ENCODE results near the gene TBR1. TPM values are rescaled to one million over a fixed set of nuclear protein-coding genes. Genes with fewer than 3 reads are reported as not detected.

The TBR1 gene
- total and polyA plus RNA-seq, 10 of the 15 experiments (the other 5 are each of a cell fraction or from before 2014, with no cell fraction given), result 0.01 TPM; not detected in 9

DNA sequence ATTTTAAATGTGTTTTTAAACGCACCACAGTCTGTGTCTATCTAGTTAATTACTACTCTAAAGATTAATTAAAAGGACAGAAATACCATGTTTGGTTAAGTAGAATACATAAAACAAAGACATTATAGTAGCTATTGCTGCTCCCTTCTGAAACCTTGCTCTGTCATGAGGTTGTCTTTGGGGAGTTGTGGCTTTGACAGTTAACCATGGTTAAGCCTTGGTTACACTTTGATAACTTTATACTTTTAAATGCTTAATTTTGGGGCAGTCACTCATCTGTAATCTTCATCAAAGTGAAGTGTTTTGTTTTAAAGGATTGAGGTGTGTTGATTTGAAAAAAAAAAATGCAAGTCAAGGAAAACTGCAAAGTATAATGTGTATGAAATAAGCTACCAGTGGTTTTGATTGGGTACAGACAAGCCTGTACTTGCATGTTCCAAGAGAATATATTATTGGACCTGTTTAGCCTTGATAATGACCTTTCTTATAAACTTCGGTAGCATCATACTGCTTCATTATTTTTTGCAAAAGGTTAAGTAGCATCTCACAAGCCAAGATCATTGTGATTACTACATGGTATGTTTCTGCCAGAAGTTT, 29.8 kb upstream of the TBR1 start:
- peaks cover 2% of the 10 kb centered on the region; the same call in 1 of the 2 replicates for H3K79me2 ChIP-seq (ENCODE audit: control insufficient read depth, insufficient read depth, low read length)
- peak overlapping the region; percentile 17; the same call in 1 of the 2 replicates for H3K4me2 ChIP-seq (ENCODE audit: control insufficient read depth, insufficient read depth)
- H3K4me3 ChIP-seq, result no peak overlapping the region
- no peaks in the 10 kb centered on the region for H4K20me1 ChIP-seq (ENCODE audit: control insufficient read depth, insufficient read depth)
- POLR2A ChIA-PET, result no interaction called here
- peak overlapping the region; percentile 59 for H3K27ac ChIP-seq (ENCODE audit: control insufficient read depth, insufficient read depth)
- ATAC-seq (peak; percentile 80), FAIRE-seq (no peak), DNase-seq (ENCODE audit: low read depth, low spot score) (peak; percentile 32)
- CTCF ChIA-PET, result no interaction called here
- WGBS (ENCODE audit: insufficient coverage, insufficient replicate concordance, low lambda C conversion rate, missing lambda C conversion rate), result 0% methylated on average over 2 of the region's 2 CpGs
- H2AFZ ChIP-seq (ENCODE audit: control insufficient read depth, low read depth, low read length), result no peak overlapping the region
- BruUV-seq (replicated peaks), result no TSS peak
- SMC1A ChIA-PET (ENCODE audit: uncharacterized antibody, unreplicated experiment), result interaction anchor here (0.6 to 0.9 kb wide), 5 partner anchors 11 to 675 kb away, joined by 3 to 5 read pairs (median 3); no protein-coding TSS in a partner anchor
- peaks cover 0 to 3% of the 10 kb centered on the region in 2 experiments; a peak in 1 of 4 replicates for H3K36me3 ChIP-seq (ENCODE audit: control insufficient read depth in 2 of 2, insufficient read depth in 2 of 2, low read length in 1 of 2)
- in situ Hi-C loops (cut with MboI), result loop anchor here (25.0 kb wide), 1 partner anchor 926 kb away; the partner anchor contains the start of gene IFIH1
- H3K9ac ChIP-seq (ENCODE audit: control insufficient read depth, insufficient read depth, low read length), result no peak overlapping the region
- H3K9me3 ChIP-seq (replicated peaks; ENCODE audit: control insufficient read depth, insufficient read depth, low read length), result no peaks in the 10 kb centered on the region
- peaks cover 51% of the 10 kb centered on the region for H3K4me1 ChIP-seq (ENCODE audit: control insufficient read depth, insufficient read depth, low read length)
- H3K27me3 ChIP-seq (replicated peaks in 1 of 2; ENCODE audit: control insufficient read depth in 2 of 2, insufficient read depth in 2 of 2, low read length in 1 of 2), result no peaks in the 10 kb centered on the region
- intact Hi-C loops (cut with micrococcal nuclease; ENCODE audit: unreplicated experiment), result loop anchor here (5.0 to 10.0 kb wide), 5 partner anchors 79 to 928 kb away; partner anchors contain the start of genes IFIH1, PSMD14 and TANK
- RAD21 ChIA-PET (ENCODE audit: unreplicated experiment), result interaction anchor here (1.1 to 2.9 kb wide), 3 partner anchors 9 to 75 kb away, joined by 3 to 8 read pairs (median 3); no protein-coding TSS in a partner anchor
- TF ChIP-seq JUND (IDR thresholded peaks at IDR 0.05; ENCODE audit: low read depth, low read length) (peak; percentile 6; the same call in 1 of the 2 replicates), PAX5 (IDR thresholded peaks at IDR 0.05; ENCODE audit: borderline replicate concordance, low read depth, low read length) (0 out of 2 replicates have a peak, but pooled peaks have one; percentile 18), HDAC2 (IDR thresholded peaks at IDR 0.05) (no peak), ASH2L (IDR thresholded peaks at IDR 0.05; ENCODE audit: borderline replicate concordance, low read depth) (no peak), BRCA1 (IDR thresholded peaks at IDR 0.05; ENCODE audit: low read depth, low read length) (no peak), ZNF384 (IDR thresholded peaks at IDR 0.05; ENCODE audit: borderline replicate concordance, low read depth, low read length) (no peak), MTA2 (IDR thresholded peaks at IDR 0.05; ENCODE audit: low read depth) (peak; percentile 89), NFYB (IDR thresholded peaks at IDR 0.05; ENCODE audit: insufficient read depth, low read depth, low read length) (peak; percentile 57; the same call in 1 of the 2 replicates), ATF7 (IDR thresholded peaks at IDR 0.05; ENCODE audit: low read depth) (0 out of 2 replicates have a peak, but pooled peaks have one; percentile 41), SUZ12 (IDR thresholded peaks at IDR 0.05; ENCODE audit: unreplicated experiment) (no peak), EGR1 (IDR thresholded peaks at IDR 0.05; ENCODE audit: borderline replicate concordance in 1 of 2, low read depth in 2 of 2, low read length in 2 of 2) (no peak), RELB (IDR thresholded peaks at IDR 0.05; ENCODE audit: low read depth) (no peak), EP300 (IDR thresholded peaks at IDR 0.05; ENCODE audit: borderline replicate concordance in 1 of 2, control insufficient read depth in 1 of 2, low read depth in 2 of 2, low read length in 2 of 2) (peak; percentile 36 to 55; a peak in 1 of 4 replicates), RUNX3 (IDR thresholded peaks at IDR 0.05; ENCODE audit: low read length) (peak; percentile 84), NR2F1 (conservative IDR thresholded peaks at IDR 0.05) (peak; percentile 40; the same call in 1 of the 2 replicates)
- TF ChIP-seq, protein P1, sequence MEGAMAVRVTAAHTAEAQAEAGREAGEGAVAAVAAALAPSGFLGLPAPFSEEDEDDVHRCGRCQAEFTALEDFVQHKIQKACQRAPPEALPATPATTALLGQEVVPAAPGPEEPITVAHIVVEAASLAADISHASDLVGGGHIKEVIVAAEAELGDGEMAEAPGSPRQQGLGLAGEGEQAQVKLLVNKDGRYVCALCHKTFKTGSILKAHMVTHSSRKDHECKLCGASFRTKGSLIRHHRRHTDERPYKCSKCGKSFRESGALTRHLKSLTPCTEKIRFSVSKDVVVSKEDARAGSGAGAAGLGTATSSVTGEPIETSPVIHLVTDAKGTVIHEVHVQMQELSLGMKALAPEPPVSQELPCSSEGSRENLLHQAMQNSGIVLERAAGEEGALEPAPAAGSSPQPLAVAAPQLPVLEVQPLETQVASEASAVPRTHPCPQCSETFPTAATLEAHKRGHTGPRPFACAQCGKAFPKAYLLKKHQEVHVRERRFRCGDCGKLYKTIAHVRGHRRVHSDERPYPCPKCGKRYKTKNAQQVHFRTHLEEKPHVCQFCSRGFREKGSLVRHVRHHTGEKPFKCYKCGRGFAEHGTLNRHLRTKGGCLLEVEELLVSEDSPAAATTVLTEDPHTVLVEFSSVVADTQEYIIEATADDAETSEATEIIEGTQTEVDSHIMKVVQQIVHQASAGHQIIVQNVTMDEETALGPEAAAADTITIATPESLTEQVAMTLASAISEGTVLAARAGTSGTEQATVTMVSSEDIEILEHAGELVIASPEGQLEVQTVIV (IDR thresholded peaks at IDR 0.05; ENCODE audit: borderline replicate concordance, partially characterized antibody), result no peak

Data from GM12878 (cell line).